Neuronal stem cell (in vitro differentiated cells): ENCODE data around the gene ZNF438.

Experiments used
- DNase-seq: peaks from one replicate; pipeline ENCODE4 v3.0.0-alpha.2; 2013; ENCODE audit warnings: low spot score
- H2AFZ ChIP-seq: one replicate; pipeline ENCODE4 v1.6.1; 2013; ENCODE audit warnings: mild to moderate bottlenecking, low read length, inconsistent platforms
- H2AK5ac ChIP-seq: 2 replicates; pipeline ENCODE4 v1.6.1; 2013; ENCODE audit warnings: low read depth, mild to moderate bottlenecking, inconsistent platforms, low read length, moderate library complexity, mixed read lengths
- H2BK120ac ChIP-seq: 2 replicates; pipeline ENCODE4 v1.6.1; 2013; ENCODE audit warnings: low read depth, mild to moderate bottlenecking, inconsistent platforms, low read length, moderate library complexity, mixed read lengths
- H2BK12ac ChIP-seq: one replicate; pipeline ENCODE4 v1.6.1; 2013; ENCODE audit warnings: low read length, inconsistent platforms
- H2BK15ac ChIP-seq: 2 replicates; pipeline ENCODE4 v1.6.1; 2013; ENCODE audit warnings: mild to moderate bottlenecking, low read length, inconsistent platforms, mixed read lengths
- H2BK5ac ChIP-seq: one replicate; pipeline ENCODE4 v1.6.1; 2013; ENCODE audit warnings: inconsistent platforms, mild to moderate bottlenecking, low read length, moderate library complexity
- H3K14ac ChIP-seq: one replicate; pipeline ENCODE4 v1.6.1; 2013; ENCODE audit warnings: low read length, inconsistent platforms
- H3K18ac ChIP-seq: 2 replicates; pipeline ENCODE4 v1.6.1; 2013; ENCODE audit warnings: low read length, inconsistent platforms
- H3K23ac ChIP-seq: 2 replicates; pipeline ENCODE4 v1.6.1; 2013; ENCODE audit warnings: low read depth, mild to moderate bottlenecking, mixed read lengths, low read length, inconsistent platforms; ENCODE audit not compliant: poor library complexity
- H3K27ac ChIP-seq: replicated peaks from 3 replicates; pipeline ENCODE4 v1.5.1; 2013; ENCODE audit warnings: low read length, inconsistent platforms
- H3K27me3 ChIP-seq, 3 experiments: 2 replicates each; pipeline ENCODE4 v1.6.1; 2013; ENCODE audit warnings: low read length in 3 of 3, mild to moderate bottlenecking in 2 of 3, inconsistent platforms in 1 of 3, low read depth in 1 of 3, mixed read lengths in 1 of 3, moderate library complexity in 1 of 3; ENCODE audit not compliant: control insufficient read depth in 3 of 3, insufficient read depth in 3 of 3
- H3K36me3 ChIP-seq, 2 donors: replicated peaks in 1 of 2; 2 replicates each; pipeline ENCODE4 v1.6.1; 2013; ENCODE audit warnings: low read length in 2 of 2; ENCODE audit not compliant: control insufficient read depth in 2 of 2, insufficient read depth in 2 of 2
- H3K4ac ChIP-seq: 2 replicates; pipeline ENCODE4 v1.6.1; 2013; ENCODE audit warnings: inconsistent platforms, mild to moderate bottlenecking, low read length, moderate library complexity
- H3K4me1 ChIP-seq, 2 donors: 1 replicate in 1 of 2; 2 replicates in 1 of 2; pipeline ENCODE4 v1.6.1; 2013; ENCODE audit warnings: low read length in 2 of 2, low read depth in 1 of 2; ENCODE audit not compliant: control insufficient read depth in 2 of 2, insufficient read depth in 1 of 2
- H3K4me2 ChIP-seq: one replicate; pipeline ENCODE4 v1.6.1; 2013; ENCODE audit warnings: mild to moderate bottlenecking, low read length, inconsistent platforms; ENCODE audit not compliant: insufficient read depth, poor library complexity, severe bottlenecking
- H3K4me3 ChIP-seq, 2 donors: 2 replicates each; pipeline ENCODE4 v1.5.1; 2013; ENCODE audit warnings: low read length in 2 of 2, mild to moderate bottlenecking in 2 of 2, inconsistent platforms in 1 of 2, moderate library complexity in 1 of 2
- H3K79me1 ChIP-seq: one replicate; pipeline ENCODE4 v1.6.1; 2013; ENCODE audit warnings: low read depth, mild to moderate bottlenecking, inconsistent platforms, low read length, moderate library complexity
- H3K9ac ChIP-seq: one replicate; pipeline ENCODE4 v1.6.1; 2013; ENCODE audit warnings: mild to moderate bottlenecking, low read depth, low read length, inconsistent platforms; ENCODE audit not compliant: poor library complexity
- H3K9me3 ChIP-seq, 2 donors: replicated peaks in 1 of 2; 2 replicates each; pipeline versions ENCODE3 to v1.6.1; 2013; ENCODE audit warnings: low read length in 2 of 2, mild to moderate bottlenecking in 2 of 2, inconsistent platforms in 1 of 2, low read depth in 1 of 2, mixed read lengths in 1 of 2, moderate library complexity in 1 of 2; ENCODE audit not compliant: control insufficient read depth in 2 of 2, insufficient read depth in 1 of 2
- H4K8ac ChIP-seq: one replicate; pipeline ENCODE4 v1.6.1; 2013; ENCODE audit warnings: low read depth, mild to moderate bottlenecking, inconsistent platforms, low read length, moderate library complexity
- H4K91ac ChIP-seq: one replicate; pipeline ENCODE4 v1.6.1; 2013; ENCODE audit warnings: low read length, low read depth, mild to moderate bottlenecking, inconsistent platforms; ENCODE audit not compliant: poor library complexity
- WGBS, 2 donors: extraction: QIAGEN DNeasy Blood & Tissue Kit; methylation state at CpG; one replicate each; pipeline ENCODE4 v1.1.7; 2013; ENCODE audit warnings: missing lambda C conversion rate in 2 of 2, mixed read lengths in 1 of 2; ENCODE audit not compliant: insufficient read length in 2 of 2, insufficient replicate concordance in 1 of 2; ENCODE audit errors: extremely low coverage in 2 of 2; 5-methylcytosine and 5-hydroxymethylcytosine counted together

ZNF438 gene

GRCh38 chr10:30992681-30993080 lies 39.0 kb downstream of the ZNF438 start:
- H4K91ac ChIP-seq = no peak overlapping the region
- WGBS, 2 donors = no CpG with 5 or more reads among the region's 4 CpGs
- no peak overlapping the region for H2BK120ac ChIP-seq
- no peaks in the 10 kb centered on the region for H3K36me3 ChIP-seq
- H3K18ac ChIP-seq = no peak overlapping the region
- no peaks in the 10 kb centered on the region for H3K27me3 ChIP-seq
- H3K4me2 ChIP-seq = no peak overlapping the region
- peaks cover 3 to 26% of the 10 kb centered on the region in 2 donors for H3K9me3 ChIP-seq
- H2BK5ac ChIP-seq = no peak overlapping the region
- no peaks in the 10 kb centered on the region for H3K79me1 ChIP-seq
- H4K8ac ChIP-seq = no peak overlapping the region
- no peaks in the 10 kb centered on the region for H3K4me1 ChIP-seq
- H3K14ac ChIP-seq = no peak overlapping the region
- H3K27ac ChIP-seq = no peak overlapping the region
- no peak overlapping the region for H3K9ac ChIP-seq
- H3K4me3 ChIP-seq = no peak overlapping the region
- no peak overlapping the region for H2AFZ ChIP-seq
- no peak overlapping the region for H3K4ac ChIP-seq
- H3K23ac ChIP-seq = no peak overlapping the region
- DNase-seq = no peak
- no peak overlapping the region for H2AK5ac ChIP-seq
- no peak overlapping the region for H2BK12ac ChIP-seq
- H2BK15ac ChIP-seq = no peak overlapping the region

DNA sequence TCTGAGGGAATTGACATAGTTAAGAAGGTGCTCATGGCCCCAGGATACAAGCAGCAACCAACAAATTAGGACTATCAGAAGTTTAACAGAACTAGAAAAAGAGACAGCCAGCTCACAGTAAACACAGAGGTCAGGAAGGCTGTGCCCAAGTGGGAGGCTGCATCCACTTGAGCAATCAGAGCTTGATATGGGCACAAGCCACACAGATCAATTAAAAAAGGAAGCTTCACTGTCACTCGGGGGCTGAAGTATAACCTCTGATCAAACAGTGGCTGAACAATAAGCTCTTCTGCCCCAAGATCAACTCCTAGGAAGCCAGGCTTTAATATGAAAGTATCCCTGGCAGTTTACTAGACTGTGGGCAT lies 40.0 kb downstream of the ZNF438 start:
- no peak for DNase-seq
- Histone ChIP-seq H3K4ac (no peak overlapping the region), H4K91ac (no peak overlapping the region), H3K36me3 (no peaks in the 10 kb centered on the region), H3K9me3 (peaks cover 3 to 26% of the 10 kb centered on the region in 2 donors), H3K27me3 (no peaks in the 10 kb centered on the region), H3K14ac (no peak overlapping the region), H3K4me2 (no peak overlapping the region), H2BK5ac (no peak overlapping the region), H2AK5ac (no peak overlapping the region), H2BK120ac (no peak overlapping the region), H3K18ac (no peak overlapping the region), H2AFZ (no peak overlapping the region), H3K4me1 (no peaks in the 10 kb centered on the region), H3K79me1 (no peaks in the 10 kb centered on the region), H3K23ac (no peak overlapping the region), H4K8ac (no peak overlapping the region), H3K9ac (no peak overlapping the region), H2BK15ac (no peak overlapping the region), H3K4me3 (no peak overlapping the region), H3K27ac (no peak overlapping the region), H2BK12ac (no peak overlapping the region)
- WGBS, 2 donors = no CpG with 5 or more reads among the region's 1 CpG

- Histone ChIP-seq H3K36me3 (no peaks in the 10 kb centered on the region), H3K23ac (no peak overlapping the region), H2BK5ac (no peak overlapping the region), H3K27me3 (no peaks in the 10 kb centered on the region), H3K79me1 (no peaks in the 10 kb centered on the region), H2AK5ac (no peak overlapping the region), H2BK15ac (no peak overlapping the region), H3K4me2 (no peak overlapping the region), H3K4me1 (no peaks in the 10 kb centered on the region), H2BK120ac (no peak overlapping the region), H3K4me3 (no peak overlapping the region), H4K91ac (no peak overlapping the region), H2BK12ac (no peak overlapping the region), H4K8ac (no peak overlapping the region), H3K9me3 (peaks cover 3 to 26% of the 10 kb centered on the region in 2 donors), H3K9ac (no peak overlapping the region), H3K4ac (no peak overlapping the region), H3K18ac (no peak overlapping the region), H3K27ac (no peak overlapping the region), H2AFZ (no peak overlapping the region), H3K14ac (no peak overlapping the region)
- no CpG with 5 or more reads among the region's 2 CpGs for WGBS, 2 donors
- no peak for DNase-seq
Observed at GRCh38 chr10:30990971-30991646, 40.6 kb downstream of the ZNF438 start.

DNA sequence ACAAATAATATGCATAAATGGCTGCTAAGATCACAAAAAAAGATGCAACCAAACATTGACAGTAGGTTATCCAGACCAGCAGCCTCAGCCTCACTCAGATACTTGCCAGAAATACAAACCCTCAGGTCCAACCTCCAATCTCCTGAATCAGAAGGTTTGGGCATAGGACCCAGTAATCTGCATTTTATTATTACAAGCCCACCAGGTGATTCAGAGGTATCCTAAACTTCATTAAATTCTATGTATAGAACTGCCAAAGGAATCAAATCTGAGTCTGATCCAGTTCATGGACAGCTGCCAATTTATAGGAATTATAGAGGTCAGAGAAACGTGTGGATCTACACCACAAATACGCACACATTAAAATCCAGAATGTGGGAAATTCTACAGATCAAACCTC lies 41.3 kb downstream of the ZNF438 start:
- Histone ChIP-seq H3K4me2 (no peak overlapping the region), H3K36me3 (no peaks in the 10 kb centered on the region)

More for the DNA sequence above, 41.3 kb downstream of the ZNF438 start:
- H2BK5ac ChIP-seq = no peak overlapping the region
- H2AFZ ChIP-seq = no peak overlapping the region
- no peak overlapping the region for H3K27ac ChIP-seq
- H2BK12ac ChIP-seq = no peak overlapping the region
- H4K91ac ChIP-seq = no peak overlapping the region
- no peaks in the 10 kb centered on the region for H3K4me1 ChIP-seq
- no peak overlapping the region for H3K23ac ChIP-seq
- no peak overlapping the region for H3K18ac ChIP-seq
- H2BK120ac ChIP-seq = no peak overlapping the region
- H3K27me3 ChIP-seq = no peaks in the 10 kb centered on the region
- H3K4ac ChIP-seq = no peak overlapping the region
- peaks cover 3 to 25% of the 10 kb centered on the region in 2 donors for H3K9me3 ChIP-seq
- no peak overlapping the region for H3K4me3 ChIP-seq
- no peaks in the 10 kb centered on the region for H3K79me1 ChIP-seq
- no peak overlapping the region for H4K8ac ChIP-seq
- WGBS, 2 donors = no CpG with 5 or more reads among the region's 2 CpGs
- no peak overlapping the region for H3K14ac ChIP-seq
- no peak for DNase-seq
- H2AK5ac ChIP-seq = no peak overlapping the region
- H2BK15ac ChIP-seq = no peak overlapping the region
- no peak overlapping the region for H3K9ac ChIP-seq
